Psoas muscle (tissue), 8 donors: ENCODE measurements around the gene RRP15. TPM values are rescaled to one million over a fixed set of nuclear protein-coding genes. Genes with fewer than 3 reads are reported as not detected.
A peak's percentile ranks its signal among the peaks of the same experiment; 100 is the strongest.

Experiments
- ATAC-seq, 4 donors: fragments of 200-7000 bp; cut with Tn5 transposase; one replicate each; pipeline ENCODE4 v1.9.1; 2020; ENCODE audit warnings: moderate library complexity in 3 of 4, mild to moderate bottlenecking in 2 of 4
- DNase-seq, 2 donors: peaks; one replicate each; pipeline ENCODE4 v3.0.0-alpha.2; 2020
- H3K27ac ChIP-seq: fragments of 200-600 bp; one replicate; pipeline ENCODE4 v1.8.0; 2022
- H3K27me3 ChIP-seq, 3 donors: fragments of 200-600 bp in 1 of 3; one replicate each; pipeline versions ENCODE4 v1.6.1 to v1.8.0; 2013 to 2022; ENCODE audit warnings: low read length in 2 of 3, mild to moderate bottlenecking in 2 of 3, moderate library complexity in 1 of 3; ENCODE audit not compliant: insufficient read depth in 3 of 3
- H3K36me3 ChIP-seq, 2 donors: fragments of 200-600 bp in 1 of 2; one replicate each; pipeline versions ENCODE4 v1.6.1 to v1.8.0; 2013 to 2022; ENCODE audit warnings: low read depth in 1 of 2, mild to moderate bottlenecking in 1 of 2, moderate library complexity in 1 of 2; ENCODE audit not compliant: insufficient read depth in 1 of 2
- H3K4me1 ChIP-seq: fragments of 200-600 bp; one replicate; pipeline ENCODE4 v1.8.0; 2022
- H3K4me3 ChIP-seq: fragments of 200-600 bp; one replicate; pipeline ENCODE4 v1.8.0; 2022; ENCODE audit warnings: mild to moderate bottlenecking
- H3K9me3 ChIP-seq: fragments of 200-600 bp; one replicate; pipeline ENCODE4 v1.8.0; 2022
- WGBS, 3 donors: extraction: QIAGEN DNeasy Blood & Tissue Kit; methylation state at CpG; one replicate each; pipeline versions ENCODE4 v1.1.6 to v1.1.7; 2013; 5-methylcytosine and 5-hydroxymethylcytosine counted together
- intact Hi-C, 2 donors: fragments of 100-400 bp; cut with DNase I; formaldehyde crosslinking; loops; one replicate each; pipeline versions ENCODE4 v1.11.0 to v1.14.2; 2022
- polyA plus RNA-seq, 3 donors: library from polyadenylated mRNA; stranded (reverse); fragments of 200-250 nt; gene quantifications; one replicate each; pipeline ENCODE4 v1.2.3, GENCODE V29; 2013
- total RNA-seq, 4 donors: library from RNA; stranded (reverse); fragmentation: NEBNext Ultra II Directional in 2 of 4; extraction: Animal tissue kit (Norgen Biotek cat#: 25700) in 2 of 4; gene quantifications; one replicate each; pipeline versions ENCODE4 v1.2.1 to v1.2.4, GENCODE V29; 2021 to 2023
- TF ChIP-seq, protein P1 (sequence below): fragments of 200-600 bp; IDR thresholded peaks from one replicate; pipeline ENCODE4 v1.8.0; 2022; ENCODE audit warnings: antibody characterized with exemption
- donor health status: healthy with polysubstance abuse.
- donor health status: DM: no; HTN: no; CAD: no; lungs with moderate emphysema.
- donor health status: Bipolar disorder and iron deficiency.
- donor health status: healthy.
- donor health status: DM: yes; HTN: yes; CAD: no.
- donor health status: DM: no; HTN: no; CAD: no.
- donor health status: DM: no; HTN: no; CAD: no.
- donor health status: DM: yes; HTN: yes; CAD: no.

RRP15 gene
- total and polyA plus RNA-seq, 7 donors = 10.1 to 58.4 (median 32.0) TPM

DNA sequence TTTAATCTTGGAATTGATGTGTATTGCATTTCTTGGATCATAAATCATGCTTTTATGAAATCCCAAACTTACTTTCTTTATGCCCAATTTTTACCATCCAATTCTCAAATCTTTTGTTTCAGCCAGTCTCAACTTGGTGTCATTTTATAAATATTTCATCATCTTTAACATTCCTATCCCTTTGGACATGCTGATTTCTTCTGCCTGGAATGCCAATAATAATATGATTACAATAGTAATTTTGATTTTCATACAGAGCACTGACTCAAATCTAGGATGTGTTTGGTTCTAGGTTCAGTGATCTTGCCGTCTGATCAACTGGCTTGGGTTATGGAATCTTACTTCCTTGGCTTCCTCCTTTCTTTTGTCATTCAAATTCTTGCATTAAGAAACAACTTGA is 12.8 kb downstream of the RRP15 start:
- WGBS, 3 donors = 75 to 83% (median 80%) methylated on average over 1 of the region's 1 CpG
- no peak overlapping the region for H3K4me3 ChIP-seq
- peaks cover 6 to 18% of the 10 kb centered on the region in 2 donors for H3K36me3 ChIP-seq
- no peaks in the 10 kb centered on the region for H3K9me3 ChIP-seq
- TF ChIP-seq, protein P1, sequence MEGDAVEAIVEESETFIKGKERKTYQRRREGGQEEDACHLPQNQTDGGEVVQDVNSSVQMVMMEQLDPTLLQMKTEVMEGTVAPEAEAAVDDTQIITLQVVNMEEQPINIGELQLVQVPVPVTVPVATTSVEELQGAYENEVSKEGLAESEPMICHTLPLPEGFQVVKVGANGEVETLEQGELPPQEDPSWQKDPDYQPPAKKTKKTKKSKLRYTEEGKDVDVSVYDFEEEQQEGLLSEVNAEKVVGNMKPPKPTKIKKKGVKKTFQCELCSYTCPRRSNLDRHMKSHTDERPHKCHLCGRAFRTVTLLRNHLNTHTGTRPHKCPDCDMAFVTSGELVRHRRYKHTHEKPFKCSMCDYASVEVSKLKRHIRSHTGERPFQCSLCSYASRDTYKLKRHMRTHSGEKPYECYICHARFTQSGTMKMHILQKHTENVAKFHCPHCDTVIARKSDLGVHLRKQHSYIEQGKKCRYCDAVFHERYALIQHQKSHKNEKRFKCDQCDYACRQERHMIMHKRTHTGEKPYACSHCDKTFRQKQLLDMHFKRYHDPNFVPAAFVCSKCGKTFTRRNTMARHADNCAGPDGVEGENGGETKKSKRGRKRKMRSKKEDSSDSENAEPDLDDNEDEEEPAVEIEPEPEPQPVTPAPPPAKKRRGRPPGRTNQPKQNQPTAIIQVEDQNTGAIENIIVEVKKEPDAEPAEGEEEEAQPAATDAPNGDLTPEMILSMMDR = no peak
- ATAC-seq (no peak), DNase-seq (no peak)
- H3K4me1 ChIP-seq = peaks cover 12% of the 10 kb centered on the region
- intact Hi-C loops = no loop called here
- no peak overlapping the region for H3K27ac ChIP-seq
- H3K27me3 ChIP-seq = no peaks in the 10 kb centered on the region

DNA sequence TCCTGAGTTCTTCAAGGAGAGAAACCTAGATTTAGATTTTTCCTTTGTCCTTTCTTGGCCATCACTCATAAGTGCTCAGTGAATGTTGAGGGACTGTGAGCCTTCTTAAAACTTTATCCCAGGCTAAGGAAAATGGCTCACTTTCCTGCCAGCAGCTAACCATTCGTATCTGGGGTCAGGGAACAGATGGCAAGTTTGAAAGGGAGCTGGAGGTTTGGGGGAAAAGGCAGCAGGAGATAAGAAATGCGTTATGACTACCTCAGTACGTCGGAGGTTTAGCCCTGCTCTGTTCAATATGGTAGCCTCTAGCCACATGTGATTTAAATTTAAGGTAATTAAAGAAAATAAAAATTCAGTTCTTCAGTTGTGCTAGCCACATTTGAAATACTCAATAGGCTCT is 13.3 kb downstream of the RRP15 start:
- Histone ChIP-seq H3K9me3 (no peaks in the 10 kb centered on the region), H3K4me3 (no peak overlapping the region), H3K36me3 (peaks cover 6 to 23% of the 10 kb centered on the region in 2 donors), H3K27me3 (no peaks in the 10 kb centered on the region), H3K27ac (no peak overlapping the region), H3K4me1 (peaks cover 12% of the 10 kb centered on the region)
- DNase-seq (no peak), ATAC-seq (no peak)
- 75 to 80% (median 77%) methylated on average over 4 of the region's 4 CpGs for WGBS, 3 donors
- TF ChIP-seq, protein P1 = no peak
- intact Hi-C loops = no loop called here

DNA sequence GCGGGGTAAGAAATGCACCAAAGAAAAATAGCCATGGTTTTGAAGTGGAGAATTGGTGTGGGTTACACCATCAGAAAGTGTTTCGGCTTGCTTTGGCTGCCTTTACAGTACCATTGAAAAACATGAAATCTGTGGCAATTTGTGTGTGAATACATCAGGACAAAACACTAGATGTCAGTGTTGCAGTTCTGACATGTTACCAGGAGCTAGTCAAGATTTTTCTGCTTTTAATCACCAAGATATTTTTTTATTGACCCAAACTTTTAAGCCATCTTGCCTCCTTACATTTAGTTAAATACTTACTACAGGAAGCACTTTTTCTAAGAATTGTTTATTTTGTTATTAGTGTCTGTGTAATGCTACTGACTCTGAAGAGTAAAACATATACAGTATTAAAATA is 14.3 kb downstream of the RRP15 start:
- Histone ChIP-seq H3K9me3 (no peaks in the 10 kb centered on the region), H3K27me3 (no peaks in the 10 kb centered on the region), H3K27ac (no peak overlapping the region), H3K4me1 (peaks cover 12% of the 10 kb centered on the region), H3K36me3 (peaks cover 2 to 20% of the 10 kb centered on the region in 2 donors), H3K4me3 (no peak overlapping the region)
- DNase-seq = no peak
- peak in 1 of 4 donors; percentile 47 for ATAC-seq
- TF ChIP-seq, protein P1 = peak; percentile 44
- WGBS, 3 donors = 49 to 68% (median 59%) methylated on average over 2 of the region's 2 CpGs
- intact Hi-C loops = no loop called here

DNA sequence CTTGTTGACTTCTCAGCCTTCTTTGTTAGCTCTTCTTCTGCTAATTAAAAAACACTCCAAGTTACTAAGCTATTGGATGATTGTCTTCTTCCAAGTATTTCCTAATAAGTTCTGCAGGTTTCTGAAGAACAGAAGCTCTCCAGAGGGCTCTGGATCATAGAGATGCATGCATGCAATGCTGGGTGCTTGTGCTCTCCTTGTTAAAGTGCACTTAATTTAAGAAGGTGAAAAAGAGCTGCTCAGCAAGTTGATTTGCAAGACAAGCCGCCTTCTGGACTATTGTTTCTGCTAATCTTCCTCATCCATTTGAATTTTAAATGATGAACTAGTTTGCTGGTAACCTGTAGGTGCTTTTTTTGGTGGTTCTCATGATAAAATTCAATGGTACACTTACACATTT is 16.1 kb downstream of the RRP15 start:
- Histone ChIP-seq H3K4me1 (peaks cover 11% of the 10 kb centered on the region), H3K9me3 (no peaks in the 10 kb centered on the region), H3K36me3 (peaks cover 4 to 29% of the 10 kb centered on the region in 2 donors), H3K27me3 (no peaks in the 10 kb centered on the region), H3K27ac (no peak overlapping the region), H3K4me3 (no peak overlapping the region)
- 86 to 95% (median 94%) methylated on average over 1 of the region's 1 CpG for WGBS, 3 donors
- intact Hi-C loops = no loop called here
- DNase-seq = no peak
- TF ChIP-seq, protein P1 = no peak
- no peak for ATAC-seq

DNA sequence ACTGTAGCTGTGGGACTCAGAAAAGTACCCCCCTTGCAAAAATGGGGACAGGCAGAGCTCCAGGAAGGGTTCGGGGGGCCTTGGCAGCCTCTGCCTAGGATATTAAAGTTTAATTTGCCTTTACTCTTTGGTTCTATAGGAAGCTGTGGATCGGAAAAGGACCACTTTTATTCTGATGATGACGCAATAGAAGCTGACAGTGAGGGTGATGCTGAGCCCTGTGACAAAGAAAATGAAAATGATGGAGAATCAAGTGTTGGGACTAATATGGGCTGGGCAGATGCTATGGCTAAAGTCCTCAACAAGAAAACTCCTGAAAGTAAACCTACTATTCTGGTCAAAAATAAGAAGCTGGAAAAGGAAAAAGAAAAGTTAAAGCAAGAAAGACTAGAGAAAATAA is 17.1 kb downstream of the RRP15 start:
- Histone ChIP-seq H3K27ac (no peak overlapping the region), H3K27me3 (no peaks in the 10 kb centered on the region), H3K4me3 (no peak overlapping the region), H3K4me1 (peaks cover 1% of the 10 kb centered on the region), H3K9me3 (no peaks in the 10 kb centered on the region), H3K36me3 (peaks cover 3 to 30% of the 10 kb centered on the region in 2 donors)
- whole genome bisulfite sequencing, 3 donors = 92 to 95% (median 92%) methylated on average over 3 of the region's 3 CpGs
- no peak for ATAC-seq
- intact Hi-C loops = no loop called here
- TF ChIP-seq, protein P1 = no peak
- no peak for DNase-seq
